ENCODE data around the gene SLIT3.

The SLIT3 gene

GRCh38 chr5:168831383-168831782, 469.6 kb downstream of the SLIT3 start:
- no peak for DNase-seq (ENCODE audit: low read depth in 3 of 3)

- DNase-seq (ENCODE audit: low read depth in 3 of 3): no peak
These were observed 470.1 kb downstream of the SLIT3 start for GRCh38 chr5:168830833-168831232.

DNA sequence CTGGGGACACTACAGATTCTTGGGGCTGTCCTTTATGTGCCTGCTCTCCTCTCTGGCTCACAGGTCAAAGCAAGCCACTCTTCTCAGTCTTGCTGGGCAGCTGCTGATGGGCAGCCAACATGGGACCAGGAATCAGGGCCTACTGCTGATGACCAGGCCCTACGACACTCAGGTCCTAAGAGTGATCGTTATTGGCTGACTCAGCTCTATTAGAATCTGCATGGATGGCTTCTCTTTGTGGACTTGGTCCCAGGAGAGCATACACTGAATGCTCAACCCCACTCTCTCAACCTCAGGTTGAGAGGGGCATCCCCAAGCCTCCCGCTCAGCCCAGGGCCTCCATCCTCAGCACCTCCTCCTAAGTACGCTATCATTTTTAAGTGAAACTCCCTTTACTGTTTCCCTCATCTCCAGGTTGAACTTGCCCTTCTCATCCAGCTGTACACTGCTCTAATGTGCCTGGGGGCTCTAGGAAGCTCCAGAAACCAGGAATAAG, 471.0 kb downstream of the SLIT3 start:
- DNase-seq (ENCODE audit: low read depth in 3 of 3): no peak

DNA sequence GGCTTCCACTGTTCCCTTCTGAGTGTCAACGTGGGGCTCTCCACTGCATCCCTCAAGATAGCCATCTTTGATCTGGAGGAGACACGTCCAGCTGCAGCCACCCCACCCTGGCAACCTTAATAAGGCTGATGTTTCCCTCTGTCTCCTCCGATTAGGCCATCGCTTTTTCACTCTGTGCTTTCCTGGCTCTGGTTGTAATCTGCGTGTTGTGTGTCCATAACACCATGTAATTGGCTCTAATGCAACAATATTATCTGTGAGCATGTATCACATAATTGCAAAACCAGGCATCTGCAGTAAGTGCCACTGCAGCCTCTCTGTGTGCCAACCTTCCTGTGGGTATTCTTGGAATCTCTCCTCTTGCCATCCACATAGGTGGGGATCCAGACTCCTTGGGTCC, 471.9 kb downstream of the SLIT3 start:
- DNase-seq (ENCODE audit: low read depth in 3 of 3): no peak

DNA sequence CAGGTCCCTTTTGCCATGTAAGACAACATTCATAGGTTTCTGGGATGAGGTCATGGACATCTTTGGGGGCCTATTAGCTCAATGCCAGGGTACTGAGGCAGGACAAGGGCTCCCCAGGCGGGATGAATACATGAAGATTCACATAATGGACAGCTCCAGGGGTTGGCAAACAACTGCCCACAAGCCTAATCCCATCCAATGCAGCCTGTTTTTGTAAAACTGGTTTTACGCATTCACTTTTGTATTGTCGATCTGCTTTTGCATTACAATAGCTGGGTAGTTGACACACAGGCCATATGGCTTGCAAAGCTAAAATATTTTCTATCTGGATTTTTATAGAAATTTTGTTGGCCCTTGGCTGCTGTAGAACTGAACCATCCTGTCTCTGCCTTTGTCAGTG, 473.3 kb downstream of the SLIT3 start:
- no peak for DNase-seq (ENCODE audit: low read depth in 3 of 3)

- no peak for DNase-seq (ENCODE audit: low read depth in 3 of 3)
These were observed 474.7 kb downstream of the SLIT3 start for GRCh38 chr5:168826246-168826725.

DNA sequence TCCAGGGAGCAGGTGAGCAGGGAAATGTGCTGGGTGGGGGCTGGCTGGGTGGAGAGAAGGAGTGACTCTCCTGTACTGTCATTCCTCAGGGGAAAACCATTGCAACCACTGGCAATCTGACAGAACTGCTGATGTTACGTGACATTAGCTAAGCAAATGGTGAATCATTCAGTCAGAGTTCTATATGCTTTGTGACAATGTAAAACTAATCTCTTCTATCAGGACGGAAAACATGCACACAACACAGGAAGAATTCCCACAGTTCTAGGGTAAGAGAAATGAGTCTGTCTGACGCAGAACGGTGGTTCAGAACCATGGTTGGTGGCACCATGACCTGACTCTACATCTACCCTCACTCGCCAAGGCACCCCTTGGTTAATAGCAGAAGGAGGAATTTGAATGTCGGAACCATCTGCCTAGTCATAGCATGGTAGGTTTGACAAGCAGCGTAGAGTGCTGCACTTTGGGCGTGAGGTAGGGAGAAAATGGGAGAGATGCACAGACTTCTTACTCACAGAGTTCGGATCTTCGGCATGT, 478.1 kb downstream of the SLIT3 start:
- DNase-seq (ENCODE audit: low read depth in 3 of 3): peak in 1 of 3 experiments; percentile 29

- no peak for DNase-seq (ENCODE audit: low read depth in 3 of 3)
These were observed 478.6 kb downstream of the SLIT3 start for GRCh38 chr5:168822248-168822744.

GRCh38 chr5:168820874-168821273, 480.1 kb downstream of the SLIT3 start:
- DNase-seq (ENCODE audit: low read depth in 3 of 3): no peak

DNA sequence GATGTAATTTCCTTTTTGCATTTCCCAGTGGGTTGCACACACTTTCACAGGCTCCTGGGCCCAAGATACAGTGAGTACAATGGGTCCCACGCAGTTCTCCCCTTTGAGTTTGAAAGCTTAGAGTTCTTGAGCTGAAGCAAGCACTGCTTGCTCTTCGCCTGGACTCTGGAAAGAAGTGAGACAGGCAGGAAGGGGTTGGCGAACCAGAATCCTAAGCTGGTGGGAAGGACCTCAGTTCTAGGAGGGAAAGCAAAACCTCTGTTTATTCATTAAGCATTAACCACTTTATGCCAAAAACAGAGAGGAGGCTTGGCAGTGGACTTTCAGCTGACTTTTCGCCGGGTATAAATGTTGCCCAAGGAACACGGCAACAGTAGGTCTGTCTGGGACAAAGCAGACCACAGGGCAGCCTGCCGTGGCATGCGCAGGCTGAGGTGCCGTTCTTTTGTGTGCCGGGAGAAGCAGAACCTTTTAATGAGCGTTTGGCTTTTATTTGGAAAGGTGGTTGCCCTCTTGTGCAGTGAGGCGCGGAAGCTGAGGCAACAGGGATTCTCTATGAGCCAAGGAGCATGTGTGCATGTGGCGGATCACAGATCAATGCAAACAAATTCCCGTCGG, 481.8 kb downstream of the SLIT3 start:
- no peak for DNase-seq (ENCODE audit: low read depth in 3 of 3)

DNA sequence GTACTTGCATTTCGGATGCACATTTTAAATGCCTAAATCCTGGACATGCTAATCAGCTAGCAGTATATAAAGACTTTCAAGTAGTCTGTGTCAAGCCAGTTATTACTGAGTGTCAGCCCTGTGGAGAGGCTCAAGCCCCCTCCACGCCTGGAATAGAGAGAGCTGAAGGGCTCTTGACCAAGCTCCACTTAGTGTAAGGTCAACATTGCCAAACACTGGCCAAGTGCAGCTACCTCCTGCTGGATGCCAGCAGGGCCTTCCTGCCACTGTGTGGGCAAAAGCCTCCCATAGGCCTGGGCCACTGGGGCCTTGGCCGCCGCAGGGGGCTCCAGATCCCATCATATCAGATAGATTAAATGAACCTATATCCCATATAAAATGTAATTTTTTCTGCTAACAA, 482.4 kb downstream of the SLIT3 start:
- DNase-seq (ENCODE audit: low read depth in 3 of 3): no peak

DNA sequence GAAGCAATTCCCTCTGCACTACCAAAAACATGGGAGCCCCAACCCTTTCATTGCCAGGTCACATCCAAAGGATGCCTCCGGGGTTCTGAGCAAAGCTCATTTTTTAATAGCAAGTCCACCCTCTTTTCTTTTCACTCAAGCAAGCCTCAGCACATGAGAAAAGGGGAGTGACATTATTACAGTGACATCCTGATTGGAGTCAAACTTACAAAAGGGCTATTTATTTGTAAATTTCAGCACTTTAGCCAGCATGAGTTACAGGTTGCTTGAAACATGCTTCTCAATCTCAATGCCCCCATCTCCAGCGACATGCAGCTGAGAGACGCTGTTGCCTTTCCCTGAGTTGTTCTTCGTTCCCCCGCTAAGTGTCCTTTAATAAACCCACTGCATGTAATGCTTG, 483.3 kb downstream of the SLIT3 start:
- DNase-seq (ENCODE audit: low read depth in 3 of 3): no peak

GRCh38 chr5:168816661-168817060, 484.3 kb downstream of the SLIT3 start:
- DNase-seq (ENCODE audit: low read depth in 3 of 3): no peak

- no peak for DNase-seq (ENCODE audit: low read depth in 3 of 3)
These were observed 487.6 kb downstream of the SLIT3 start for GRCh38 chr5:168813184-168813968.

- DNase-seq (ENCODE audit: low read depth in 3 of 3): no peak
These were observed 490.3 kb downstream of the SLIT3 start for GRCh38 chr5:168810641-168811040.

DNA sequence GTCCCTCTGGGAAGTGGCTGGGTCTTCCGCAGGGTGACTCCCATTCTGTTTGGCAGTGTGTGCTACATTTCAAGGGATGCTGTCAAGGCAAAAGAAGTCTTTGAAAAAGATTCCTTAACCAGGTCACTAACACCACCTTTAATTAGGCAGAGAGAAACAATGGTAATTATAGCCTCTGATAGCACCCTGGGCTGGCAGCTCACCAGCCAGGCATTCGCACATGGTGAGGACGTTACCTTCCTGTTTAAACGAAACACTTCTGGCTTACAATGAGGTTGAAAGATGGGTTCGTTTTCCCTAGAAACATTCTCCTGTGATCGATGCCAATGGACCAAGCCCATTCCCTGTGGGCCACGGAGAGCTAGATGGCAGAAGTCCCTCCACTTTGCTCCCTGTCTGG, 491.7 kb downstream of the SLIT3 start:
- DNase-seq (ENCODE audit: low read depth in 3 of 3): no peak

GRCh38 chr5:168808051-168808616, 492.8 kb downstream of the SLIT3 start:
- no peak for DNase-seq (ENCODE audit: low read depth in 3 of 3)

DNA sequence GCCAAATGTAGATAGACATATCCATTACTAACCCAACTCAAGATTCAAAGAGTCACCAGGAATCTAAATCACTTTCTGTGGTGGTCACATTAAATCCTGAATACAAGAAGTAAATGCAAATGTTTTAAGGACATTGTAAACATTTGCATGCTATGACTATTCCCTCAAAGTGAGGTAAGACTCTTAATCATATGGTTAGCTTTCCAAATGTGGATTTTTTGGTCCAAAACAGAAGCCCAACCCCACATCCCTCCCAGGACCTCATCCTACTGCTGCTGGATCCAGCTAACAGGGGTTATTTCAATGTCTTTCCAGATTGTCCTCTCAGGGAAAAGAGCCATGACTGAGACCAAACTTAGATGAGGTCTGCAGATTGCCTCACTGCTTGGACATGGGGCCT, 493.7 kb downstream of the SLIT3 start:
- DNase-seq (ENCODE audit: low read depth in 3 of 3): no peak

DNA sequence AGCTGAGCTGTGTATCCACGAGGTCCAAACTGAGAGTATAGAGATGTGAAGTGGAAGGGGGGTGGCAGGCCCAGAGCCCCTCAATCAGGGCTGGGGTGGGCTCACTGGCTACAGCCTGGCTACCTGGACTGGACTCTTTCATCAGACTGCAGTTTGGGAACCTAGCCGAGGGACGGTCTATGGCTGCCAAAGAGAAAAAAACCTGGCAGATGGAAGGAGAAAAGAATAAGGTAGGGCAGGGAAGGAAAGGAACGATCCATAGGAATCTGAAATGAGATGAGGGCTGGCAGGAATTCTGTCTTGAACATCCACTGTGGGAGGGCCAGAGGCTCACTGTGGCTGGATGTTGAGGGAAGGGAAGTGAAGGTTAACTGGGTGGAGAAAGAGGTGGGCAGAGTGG, 497.4 kb downstream of the SLIT3 start:
- no peak for DNase-seq (ENCODE audit: low read depth in 3 of 3)

DNA sequence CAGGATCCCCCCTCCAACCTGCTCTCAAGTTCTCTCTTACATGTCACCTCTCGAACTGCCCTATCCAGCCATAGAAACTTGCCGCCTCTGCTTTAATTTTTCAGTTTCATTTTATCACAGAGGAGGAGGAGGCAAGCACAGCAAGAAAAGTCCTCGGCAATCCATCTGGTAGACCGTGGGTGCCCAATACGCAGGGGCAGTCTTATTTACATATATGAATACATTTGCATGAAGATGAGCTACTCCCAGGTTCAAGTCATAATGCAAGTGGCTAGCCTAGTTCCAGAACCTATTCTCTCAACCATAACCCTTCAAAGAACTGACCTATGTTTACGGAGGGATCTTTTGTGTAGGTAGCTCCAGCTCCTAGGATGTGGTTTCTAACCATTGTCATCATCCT, 498.6 kb downstream of the SLIT3 start:
- DNase-seq (ENCODE audit: low read depth in 3 of 3): peak in 1 of 3 experiments; percentile 18

- DNase-seq (ENCODE audit: low read depth in 3 of 3): no peak
These were observed 499.4 kb downstream of the SLIT3 start for GRCh38 chr5:168801567-168801966.

DNA sequence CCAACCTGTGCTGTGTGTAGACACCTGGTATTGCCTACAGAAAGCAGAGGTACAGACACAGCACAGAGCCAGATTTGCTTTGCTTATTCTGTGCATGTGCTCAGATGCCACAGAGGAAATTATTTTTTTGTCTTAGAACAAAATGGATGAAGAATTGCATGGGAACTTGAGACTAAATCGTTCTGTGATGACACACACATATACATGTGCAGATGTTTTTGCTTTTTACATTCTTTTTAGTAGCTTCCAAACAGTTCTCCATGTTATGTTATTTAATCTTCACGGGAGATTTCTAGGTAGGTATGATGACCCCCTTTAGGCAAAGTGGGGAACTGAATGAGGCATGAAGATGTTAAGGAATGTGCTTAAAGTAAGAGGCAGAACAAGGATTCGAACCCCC, 500.2 kb downstream of the SLIT3 start:
- no peak for DNase-seq (ENCODE audit: low read depth in 3 of 3)
